Mesenchymal stem cell (in vitro differentiated cells and primary cell): ENCODE results near the gene AMIGO3.

Experiments used
- DNase-seq: peaks from one replicate; pipeline ENCODE4 v3.0.0-alpha.2; 2013
- H2AFZ ChIP-seq: one replicate; pipeline ENCODE4 v1.6.1; 2013; ENCODE audit warnings: low read depth, mild to moderate bottlenecking, control low read depth, inconsistent platforms, low read length, moderate library complexity
- H2AK5ac ChIP-seq: 2 replicates; pipeline ENCODE4 v1.6.1; 2013; ENCODE audit warnings: low read length, moderate library complexity, mild to moderate bottlenecking, inconsistent platforms; ENCODE audit not compliant: severe bottlenecking
- H2BK120ac ChIP-seq: one replicate; pipeline ENCODE4 v1.6.1; 2013; ENCODE audit warnings: low read depth, mild to moderate bottlenecking, inconsistent platforms, low read length, moderate library complexity
- H2BK12ac ChIP-seq, 2 experiments: one replicate each; pipeline ENCODE4 v1.6.1; 2013; ENCODE audit warnings: inconsistent platforms in 2 of 2, low read length in 2 of 2, mild to moderate bottlenecking in 2 of 2, moderate library complexity in 2 of 2, control low read depth in 1 of 2
- H2BK15ac ChIP-seq: one replicate; pipeline ENCODE4 v1.6.1; 2013; ENCODE audit warnings: mild to moderate bottlenecking, low read depth, inconsistent platforms; ENCODE audit not compliant: poor library complexity, severe bottlenecking
- H2BK5ac ChIP-seq: 2 replicates; pipeline ENCODE4 v1.6.1; 2013; ENCODE audit warnings: low read depth, mild to moderate bottlenecking, low read length, control low read depth, inconsistent platforms; ENCODE audit not compliant: poor library complexity, severe bottlenecking
- H3K14ac ChIP-seq, 2 experiments: one replicate each; pipeline ENCODE4 v1.6.1; 2013; ENCODE audit warnings: inconsistent platforms in 2 of 2, low read length in 2 of 2, control low read depth in 1 of 2, mild to moderate bottlenecking in 1 of 2, moderate library complexity in 1 of 2
- H3K18ac ChIP-seq, 2 experiments: one replicate each; pipeline ENCODE4 v1.6.1; 2013; ENCODE audit warnings: inconsistent platforms in 2 of 2, low read length in 2 of 2, control low read depth in 1 of 2, low read depth in 1 of 2, mild to moderate bottlenecking in 1 of 2
- H3K23ac ChIP-seq, 2 experiments: one replicate each; pipeline ENCODE4 v1.6.1; 2013; ENCODE audit warnings: inconsistent platforms in 2 of 2, low read length in 2 of 2, mild to moderate bottlenecking in 2 of 2, moderate library complexity in 2 of 2, control low read depth in 1 of 2
- H3K27ac ChIP-seq: 2 replicates; pipeline ENCODE4 v1.5.1; 2013; ENCODE audit warnings: mild to moderate bottlenecking, moderate library complexity, low read length, control low read depth, inconsistent platforms; ENCODE audit not compliant: poor library complexity, severe bottlenecking
- H3K27me3 ChIP-seq, 2 experiments: 2 replicates each; pipeline versions ENCODE4 v1.6.1 to v1.7.0; 2013; ENCODE audit warnings: low read length in 2 of 2, mild to moderate bottlenecking in 2 of 2, moderate library complexity in 2 of 2, control low read depth in 1 of 2, inconsistent platforms in 1 of 2; ENCODE audit not compliant: control insufficient read depth in 1 of 2, insufficient read depth in 1 of 2
- H3K36me3 ChIP-seq, 2 experiments: 2 replicates each; pipeline versions ENCODE4 v1.6.1 to v1.7.0; 2013; ENCODE audit warnings: low read length in 2 of 2, control low read depth in 1 of 2, inconsistent platforms in 1 of 2, low read depth in 1 of 2, mild to moderate bottlenecking in 1 of 2; ENCODE audit not compliant: insufficient read depth in 2 of 2, control insufficient read depth in 1 of 2
- H3K4ac ChIP-seq, 2 experiments: one replicate each; pipeline ENCODE4 v1.6.1; 2013; ENCODE audit warnings: inconsistent platforms in 2 of 2, low read length in 2 of 2, mild to moderate bottlenecking in 2 of 2, moderate library complexity in 2 of 2, control low read depth in 1 of 2, low read depth in 1 of 2
- H3K4me1 ChIP-seq: 2 replicates; pipeline ENCODE4 v1.6.1; 2013; ENCODE audit warnings: low read depth, low read length, control low read depth; ENCODE audit not compliant: control insufficient read depth, insufficient read depth
- H3K4me2 ChIP-seq: 2 replicates; pipeline ENCODE4 v1.6.1; 2013; ENCODE audit warnings: low read length, mild to moderate bottlenecking, inconsistent platforms; ENCODE audit not compliant: poor library complexity, severe bottlenecking
- H3K4me3 ChIP-seq, 2 experiments: 2 replicates each; pipeline versions ENCODE4 v1.5.1 to v1.7.0; 2013; ENCODE audit warnings: low read length in 2 of 2, mild to moderate bottlenecking in 2 of 2, control low read depth in 1 of 2, low read depth in 1 of 2; ENCODE audit not compliant: insufficient read depth in 1 of 2
- H3K79me1 ChIP-seq: replicated peaks from 2 replicates; pipeline ENCODE4 v1.6.1; 2013; ENCODE audit warnings: mild to moderate bottlenecking, control low read depth, low read length, inconsistent platforms; ENCODE audit not compliant: poor library complexity, severe bottlenecking
- H3K9ac ChIP-seq: 2 replicates; pipeline ENCODE4 v1.7.0; 2013; ENCODE audit warnings: mild to moderate bottlenecking, low read length, moderate library complexity
- H3K9me3 ChIP-seq: 2 replicates; pipeline ENCODE4 v1.7.0; 2013; ENCODE audit warnings: mild to moderate bottlenecking, low read length; ENCODE audit not compliant: control insufficient read depth
- H4K8ac ChIP-seq: one replicate; pipeline ENCODE4 v1.6.1; 2013; ENCODE audit warnings: inconsistent platforms, mild to moderate bottlenecking, low read length, moderate library complexity
- H4K91ac ChIP-seq: one replicate; pipeline ENCODE4 v1.6.1; 2013; ENCODE audit warnings: mild to moderate bottlenecking, low read length, inconsistent platforms
- WGBS: methylation state at CpG from one replicate; pipeline ENCODE4 v1.1.7; 2013; ENCODE audit warnings: mixed read lengths; 5-methylcytosine and 5-hydroxymethylcytosine counted together

Gene AMIGO3

DNA sequence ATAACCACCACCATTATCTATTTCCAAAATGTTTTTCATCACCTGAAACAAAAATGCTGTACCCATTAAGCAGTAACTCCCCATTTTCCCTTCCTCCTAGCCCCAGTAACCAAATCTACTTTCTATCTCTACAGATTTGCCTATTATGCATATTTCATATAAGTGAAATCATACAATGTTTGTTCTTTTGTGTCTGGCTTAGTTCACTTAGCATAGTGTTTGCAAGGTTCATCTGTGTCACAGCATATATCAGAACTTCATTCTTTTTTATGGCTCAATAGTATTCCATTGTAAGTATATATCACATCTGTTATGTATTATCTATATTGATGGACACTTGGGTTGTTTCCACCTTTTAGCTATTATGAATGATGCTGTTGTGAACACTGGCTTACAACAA, 20.9 kb upstream of the AMIGO3 start:
- DNase-seq: no peak
- peaks cover 39 to 73% of the 10 kb centered on the region in 2 experiments for H3K36me3 ChIP-seq
- H2BK12ac ChIP-seq: no peak overlapping the region
- no peaks in the 10 kb centered on the region for H3K9me3 ChIP-seq
- no peak overlapping the region for H3K4me2 ChIP-seq
- H2AK5ac ChIP-seq: no peak overlapping the region
- no peak overlapping the region for H2AFZ ChIP-seq
- no peak overlapping the region for H3K4ac ChIP-seq
- no peak overlapping the region for H4K91ac ChIP-seq
- no peak overlapping the region for H3K23ac ChIP-seq
- no peak overlapping the region for H2BK15ac ChIP-seq
- H3K79me1 ChIP-seq: peaks cover 36% of the 10 kb centered on the region
- H4K8ac ChIP-seq: no peak overlapping the region
- H3K27me3 ChIP-seq: no peaks in the 10 kb centered on the region
- no peak overlapping the region for H3K18ac ChIP-seq
- no peak overlapping the region for H3K4me3 ChIP-seq
- no peaks in the 10 kb centered on the region for H3K4me1 ChIP-seq
- no peak overlapping the region for H2BK120ac ChIP-seq
- H3K14ac ChIP-seq: no peak overlapping the region
- H2BK5ac ChIP-seq: no peak overlapping the region
- H3K9ac ChIP-seq: no peak overlapping the region
- H3K27ac ChIP-seq: no peak overlapping the region

DNA sequence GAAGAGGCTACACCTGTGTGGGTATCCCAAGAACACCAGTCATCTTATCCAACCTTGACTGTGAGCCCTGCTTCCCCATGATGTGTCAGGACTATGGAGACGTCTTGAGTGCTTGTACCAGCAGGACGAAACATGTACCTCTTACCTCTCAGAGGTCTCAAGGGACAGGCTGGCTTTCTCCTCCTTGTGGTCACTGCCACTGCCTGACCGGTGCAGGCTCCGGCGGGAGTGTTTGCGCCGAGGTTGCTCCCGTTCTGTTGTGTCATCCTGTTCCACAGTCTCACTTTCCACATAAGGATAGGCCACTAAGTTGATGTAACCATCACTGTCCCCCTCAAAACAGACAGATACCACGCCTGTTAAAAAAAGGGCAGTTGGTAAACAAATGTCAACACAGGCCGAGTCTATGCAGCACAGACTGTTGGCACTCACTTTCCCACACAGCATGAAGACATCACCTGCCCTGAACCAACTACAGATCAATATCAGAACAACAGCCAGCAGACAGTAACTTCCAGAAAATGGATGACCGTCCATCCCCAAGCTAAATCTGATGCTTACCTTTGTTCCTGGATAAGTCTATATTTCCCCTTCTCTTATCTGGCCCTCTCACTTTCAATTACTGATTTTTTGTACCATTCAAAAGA, 18.7 kb upstream of the AMIGO3 start:
- Histone ChIP-seq H3K27me3 (no peaks in the 10 kb centered on the region), H3K14ac (no peak overlapping the region), H3K79me1 (peaks cover 44% of the 10 kb centered on the region), H3K4me2 (no peak overlapping the region), H4K91ac (peak overlapping the region; percentile 70), H4K8ac (no peak overlapping the region), H3K27ac (no peak overlapping the region), H3K23ac (no peak overlapping the region), H2AFZ (no peak overlapping the region), H3K4me3 (no peak overlapping the region), H3K18ac (no peak overlapping the region), H3K9me3 (no peaks in the 10 kb centered on the region), H2BK120ac (no peak overlapping the region), H3K4me1 (no peaks in the 10 kb centered on the region), H2BK5ac (no peak overlapping the region), H3K4ac (no peak overlapping the region), H3K9ac (no peak overlapping the region), H2BK12ac (no peak overlapping the region), H3K36me3 (peaks cover 44 to 81% of the 10 kb centered on the region in 2 experiments), H2AK5ac (no peak overlapping the region), H2BK15ac (no peak overlapping the region)
- DNase-seq: no peak
- 97% methylated on average over 11 of the region's 11 CpGs for WGBS

DNA sequence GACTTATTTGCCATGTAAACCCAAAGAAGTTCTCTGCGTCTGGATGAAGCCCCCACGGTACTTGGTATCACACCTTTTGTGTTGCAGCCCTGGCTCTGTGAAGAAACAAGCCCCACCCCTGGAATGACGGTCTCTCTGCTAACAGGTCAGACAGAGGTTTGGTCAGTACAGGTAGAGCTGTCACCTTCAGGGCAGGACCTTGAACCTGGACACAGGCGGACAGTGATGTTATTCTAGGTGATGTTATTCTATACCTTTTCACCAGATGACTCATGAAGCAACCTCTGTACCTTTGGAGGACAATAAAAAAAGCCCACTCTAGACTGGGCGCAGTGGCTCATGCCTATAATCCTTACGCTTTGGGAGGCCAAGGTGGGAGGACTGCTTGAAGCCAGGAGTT, 15.3 kb upstream of the AMIGO3 start:
- Histone ChIP-seq H3K9me3 (no peaks in the 10 kb centered on the region), H3K36me3 (peaks cover 57 to 88% of the 10 kb centered on the region in 2 experiments), H3K4me1 (no peaks in the 10 kb centered on the region), H3K4ac (no peak overlapping the region), H2BK12ac (no peak overlapping the region), H4K8ac (no peak overlapping the region), H3K18ac (no peak overlapping the region), H3K23ac (no peak overlapping the region), H2BK120ac (no peak overlapping the region), H2BK5ac (no peak overlapping the region), H3K4me3 (no peak overlapping the region), H3K27ac (no peak overlapping the region), H3K9ac (no peak overlapping the region), H3K79me1 (peaks cover 45% of the 10 kb centered on the region), H2AFZ (no peak overlapping the region), H3K4me2 (no peak overlapping the region), H2AK5ac (no peak overlapping the region), H2BK15ac (no peak overlapping the region), H4K91ac (no peak overlapping the region), H3K27me3 (no peaks in the 10 kb centered on the region), H3K14ac (no peak overlapping the region)
- WGBS: 98% methylated on average over 6 of the region's 6 CpGs
- DNase-seq: no peak

DNA sequence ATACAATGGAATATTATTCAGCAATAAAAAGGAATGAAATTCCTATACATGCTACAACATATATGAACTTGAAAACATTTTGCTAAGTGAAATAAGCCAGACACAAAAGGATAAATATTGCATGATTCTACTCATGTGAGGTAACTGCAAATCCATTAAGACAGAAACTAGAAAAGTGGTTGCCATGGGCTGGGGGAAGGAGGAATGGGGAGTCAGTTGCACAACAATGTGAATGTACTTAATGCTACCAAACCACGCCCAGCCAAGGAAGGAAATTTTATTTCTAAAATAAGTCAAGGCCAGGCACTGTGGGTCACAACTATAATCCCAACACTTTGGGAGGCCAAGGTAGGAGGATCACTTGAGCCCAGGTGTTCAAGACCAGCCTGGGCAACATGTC, 14.1 kb upstream of the AMIGO3 start:
- H3K23ac ChIP-seq: no peak overlapping the region
- no peaks in the 10 kb centered on the region for H3K4me1 ChIP-seq
- no peak overlapping the region for H3K4me3 ChIP-seq
- no peak overlapping the region for H4K91ac ChIP-seq
- no peak overlapping the region for H3K4ac ChIP-seq
- peaks cover 56 to 82% of the 10 kb centered on the region in 2 experiments for H3K36me3 ChIP-seq
- no peak overlapping the region for H3K4me2 ChIP-seq
- no peak overlapping the region for H3K27ac ChIP-seq
- no peak overlapping the region for H2BK12ac ChIP-seq
- H2BK5ac ChIP-seq: no peak overlapping the region
- 100% methylated on average over 1 of the region's 1 CpG for WGBS
- no peaks in the 10 kb centered on the region for H3K9me3 ChIP-seq
- peak; percentile 41 for DNase-seq
- H3K14ac ChIP-seq: no peak overlapping the region
- no peak overlapping the region for H3K9ac ChIP-seq
- H2BK15ac ChIP-seq: no peak overlapping the region
- no peak overlapping the region for H3K18ac ChIP-seq
- H3K79me1 ChIP-seq: peaks cover 41% of the 10 kb centered on the region
- no peak overlapping the region for H2AK5ac ChIP-seq
- no peaks in the 10 kb centered on the region for H3K27me3 ChIP-seq
- H2BK120ac ChIP-seq: no peak overlapping the region
- H2AFZ ChIP-seq: no peak overlapping the region
- H4K8ac ChIP-seq: no peak overlapping the region
